ENCODE data around the gene G3BP2.

Gene G3BP2

DNA sequence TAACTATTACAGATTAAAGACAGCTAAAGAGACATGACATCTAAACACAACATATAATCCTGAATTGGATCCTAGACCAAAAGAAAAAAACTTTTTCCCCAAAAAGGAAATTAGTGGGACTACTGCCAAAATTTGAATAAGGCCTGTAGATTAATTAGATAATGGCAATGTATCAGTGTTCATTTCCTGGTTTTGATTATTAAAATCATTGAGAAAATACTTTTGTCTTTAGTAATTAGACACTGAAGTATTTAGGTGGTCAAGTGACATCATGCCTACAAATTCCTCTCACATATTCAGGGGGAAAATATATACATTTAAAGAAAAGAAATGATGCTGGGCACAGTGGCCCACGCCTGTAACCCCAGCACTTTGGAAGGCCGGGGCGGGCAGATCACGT lies 40.8 kb upstream of the G3BP2 start:
- DNase-seq (ENCODE audit: insufficient read length, low spot score): no peak
- FAIRE-seq: no peak
- TF ChIP-seq, protein P1, sequence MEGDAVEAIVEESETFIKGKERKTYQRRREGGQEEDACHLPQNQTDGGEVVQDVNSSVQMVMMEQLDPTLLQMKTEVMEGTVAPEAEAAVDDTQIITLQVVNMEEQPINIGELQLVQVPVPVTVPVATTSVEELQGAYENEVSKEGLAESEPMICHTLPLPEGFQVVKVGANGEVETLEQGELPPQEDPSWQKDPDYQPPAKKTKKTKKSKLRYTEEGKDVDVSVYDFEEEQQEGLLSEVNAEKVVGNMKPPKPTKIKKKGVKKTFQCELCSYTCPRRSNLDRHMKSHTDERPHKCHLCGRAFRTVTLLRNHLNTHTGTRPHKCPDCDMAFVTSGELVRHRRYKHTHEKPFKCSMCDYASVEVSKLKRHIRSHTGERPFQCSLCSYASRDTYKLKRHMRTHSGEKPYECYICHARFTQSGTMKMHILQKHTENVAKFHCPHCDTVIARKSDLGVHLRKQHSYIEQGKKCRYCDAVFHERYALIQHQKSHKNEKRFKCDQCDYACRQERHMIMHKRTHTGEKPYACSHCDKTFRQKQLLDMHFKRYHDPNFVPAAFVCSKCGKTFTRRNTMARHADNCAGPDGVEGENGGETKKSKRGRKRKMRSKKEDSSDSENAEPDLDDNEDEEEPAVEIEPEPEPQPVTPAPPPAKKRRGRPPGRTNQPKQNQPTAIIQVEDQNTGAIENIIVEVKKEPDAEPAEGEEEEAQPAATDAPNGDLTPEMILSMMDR (IDR thresholded peaks at IDR 0.05; ENCODE audit: insufficient read depth, missing control alignments): no peak

DNA sequence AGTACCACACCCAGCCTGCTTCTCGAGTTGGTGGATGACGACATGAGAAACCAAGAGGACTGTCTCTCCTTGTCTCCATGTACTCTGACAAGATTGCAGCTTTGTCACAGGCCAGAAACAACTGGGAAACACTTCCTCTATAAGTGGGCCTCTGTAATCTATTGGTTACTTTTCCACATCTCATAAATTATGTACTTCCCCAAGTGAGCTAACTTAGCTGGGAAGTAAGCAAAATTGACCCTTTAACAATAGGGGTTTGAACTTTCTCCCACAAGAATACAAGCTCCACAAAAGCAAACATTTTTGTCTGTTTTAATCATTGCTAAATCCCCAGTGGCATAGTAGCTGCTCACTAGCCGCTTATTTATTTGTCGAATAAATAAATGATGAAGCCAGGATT lies 37.0 kb upstream of the G3BP2 start:
- DNase-seq (ENCODE audit: insufficient read length, low spot score): no peak
- TF ChIP-seq, protein P1 (IDR thresholded peaks at IDR 0.05; ENCODE audit: insufficient read depth, missing control alignments): no peak
- FAIRE-seq: no peak

DNA sequence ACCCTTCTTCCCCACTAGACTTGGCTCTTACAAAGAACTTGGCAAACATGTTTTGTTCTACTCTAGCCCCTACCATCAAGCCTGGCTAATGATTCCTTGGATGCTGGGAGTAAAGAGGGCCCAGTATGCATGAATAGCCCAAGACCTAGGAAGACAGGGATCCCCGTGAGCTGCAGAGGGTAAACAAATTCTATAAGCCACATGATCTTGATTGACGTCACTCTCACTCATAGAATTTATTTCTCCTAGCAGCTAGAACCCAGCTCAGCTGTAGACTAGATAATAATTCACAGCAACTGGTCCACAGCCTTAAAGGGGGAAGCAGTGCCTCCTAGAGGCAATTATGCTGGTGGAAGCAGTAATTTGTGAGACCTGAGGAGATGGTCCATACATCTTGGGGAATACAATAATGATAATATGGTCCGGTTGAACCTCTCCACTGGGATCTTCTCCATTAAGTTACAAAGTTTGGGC lies 35.0 kb upstream of the G3BP2 start:
- no peak for FAIRE-seq
- DNase-seq (ENCODE audit: insufficient read length, low spot score): no peak

DNA sequence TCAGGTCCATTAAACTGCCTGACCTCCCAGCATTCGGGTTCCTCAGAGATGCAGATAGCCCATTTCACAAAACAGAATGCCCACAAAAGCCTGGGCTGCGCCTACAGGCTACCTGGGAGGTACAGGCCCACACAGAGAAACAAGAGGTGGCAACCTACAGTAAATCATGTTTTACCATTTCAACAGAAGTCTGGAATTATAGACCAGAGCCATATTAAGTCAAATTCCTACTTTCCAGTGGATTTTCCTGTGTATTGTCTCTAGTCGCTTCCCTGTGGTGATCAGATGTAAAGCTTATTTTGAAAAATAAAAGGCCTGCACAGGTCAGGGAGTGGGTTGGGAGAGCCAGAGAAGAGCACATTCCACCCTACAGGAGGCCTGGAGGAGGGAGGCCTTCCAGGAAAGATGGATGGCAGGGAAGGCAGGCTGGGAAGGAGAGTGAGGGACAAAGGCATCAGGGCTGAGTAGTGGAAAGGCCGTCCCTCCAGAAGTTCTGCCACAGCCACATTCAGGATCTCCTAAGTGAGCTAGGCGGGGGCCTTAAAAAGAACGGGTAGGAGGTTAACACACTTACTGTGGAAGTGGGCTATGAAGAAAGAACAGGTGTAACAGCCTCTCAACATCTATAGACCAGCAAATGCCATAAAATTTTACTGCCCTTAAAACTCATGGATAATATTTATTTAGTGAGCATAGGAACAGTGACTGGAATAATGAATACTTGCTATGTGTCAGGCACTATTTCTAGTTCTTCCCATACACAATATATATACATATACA lies 32.2 kb upstream of the G3BP2 start:
- DNase-seq (ENCODE audit: insufficient read length, low spot score): no peak
- TF ChIP-seq, protein P1 (IDR thresholded peaks at IDR 0.05; ENCODE audit: insufficient read depth, missing control alignments): no peak
- FAIRE-seq: no peak

More for the DNA sequence above, 35.0 kb upstream of the G3BP2 start:
- TF ChIP-seq, protein P1 (IDR thresholded peaks at IDR 0.05; ENCODE audit: insufficient read depth, missing control alignments): peak; percentile 17

DNA sequence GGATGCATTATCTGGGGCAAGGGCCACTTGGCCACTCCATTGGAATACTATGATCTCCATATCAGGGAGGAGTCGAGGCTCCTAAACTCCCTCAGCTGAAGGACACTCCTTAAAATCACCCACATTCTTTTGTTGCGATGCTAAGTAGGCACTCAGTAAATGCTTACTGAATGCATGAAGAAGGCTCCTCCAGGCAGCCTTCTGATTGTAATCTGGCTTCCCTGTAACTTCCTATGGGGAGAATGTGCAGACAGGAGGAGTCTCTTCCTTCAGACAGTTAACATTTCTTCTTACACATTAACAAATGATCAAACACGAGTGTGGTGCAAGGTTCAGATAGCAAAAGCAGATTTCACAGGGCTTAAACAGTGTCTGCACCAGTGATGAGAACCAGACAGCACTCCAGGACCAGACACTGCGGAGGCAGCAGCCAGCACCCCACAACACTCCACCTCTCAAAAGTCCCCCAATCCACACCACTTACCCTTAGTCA lies 29.8 kb upstream of the G3BP2 start:
- TF ChIP-seq, protein P1 (IDR thresholded peaks at IDR 0.05; ENCODE audit: insufficient read depth, missing control alignments): no peak
- no peak for FAIRE-seq
- DNase-seq (ENCODE audit: insufficient read length, low spot score): no peak

DNA sequence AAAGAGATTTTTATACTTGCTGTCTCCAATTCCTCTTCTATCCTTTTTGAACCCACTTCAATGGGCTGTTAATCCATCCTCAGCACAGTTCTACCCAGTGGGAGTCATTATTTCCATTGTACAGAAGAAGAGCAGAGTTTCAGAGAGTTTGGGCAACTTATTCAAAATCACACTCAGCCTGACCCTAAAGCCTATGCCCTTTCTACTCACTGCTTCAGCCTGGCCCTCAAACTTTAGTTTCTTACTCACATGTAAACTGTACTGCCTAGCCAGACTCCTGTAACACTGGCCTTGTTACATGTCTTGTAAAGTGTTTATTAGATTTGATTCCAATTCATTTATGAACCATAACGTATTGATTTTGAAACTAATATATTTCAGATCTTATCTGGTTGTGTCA lies 26.1 kb upstream of the G3BP2 start:
- DNase-seq (ENCODE audit: insufficient read length, low spot score): no peak
- TF ChIP-seq, protein P1 (IDR thresholded peaks at IDR 0.05; ENCODE audit: insufficient read depth, missing control alignments): no peak
- FAIRE-seq: no peak

DNA sequence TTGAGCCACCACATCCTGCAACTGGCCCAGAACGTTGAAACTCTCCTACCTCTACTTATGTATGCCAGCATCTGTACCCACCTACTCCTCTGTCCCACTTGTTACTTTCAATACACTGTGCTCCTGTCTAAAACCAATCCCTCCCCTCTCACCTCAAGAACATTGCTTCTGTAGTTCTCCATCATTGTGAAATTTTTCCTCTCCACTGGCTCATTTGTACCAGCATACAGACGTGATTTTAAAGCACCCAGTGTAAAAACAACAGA lies 25.7 kb upstream of the G3BP2 start:
- TF ChIP-seq, protein P1 (IDR thresholded peaks at IDR 0.05; ENCODE audit: insufficient read depth, missing control alignments): no peak
- no peak for FAIRE-seq
- no peak for DNase-seq (ENCODE audit: insufficient read length, low spot score)
